Activated CD4-positive, alpha-beta T cell treated with anti-CD3 and anti-CD28 coated beads for 1 hour (primary cell): Measurements from ENCODE around the gene MRPL48.

ENCODE experiments used
- DNase-seq: peaks from one replicate; pipeline ENCODE4 v3.0.0-alpha.2; 2020

Gene MRPL48

DNA sequence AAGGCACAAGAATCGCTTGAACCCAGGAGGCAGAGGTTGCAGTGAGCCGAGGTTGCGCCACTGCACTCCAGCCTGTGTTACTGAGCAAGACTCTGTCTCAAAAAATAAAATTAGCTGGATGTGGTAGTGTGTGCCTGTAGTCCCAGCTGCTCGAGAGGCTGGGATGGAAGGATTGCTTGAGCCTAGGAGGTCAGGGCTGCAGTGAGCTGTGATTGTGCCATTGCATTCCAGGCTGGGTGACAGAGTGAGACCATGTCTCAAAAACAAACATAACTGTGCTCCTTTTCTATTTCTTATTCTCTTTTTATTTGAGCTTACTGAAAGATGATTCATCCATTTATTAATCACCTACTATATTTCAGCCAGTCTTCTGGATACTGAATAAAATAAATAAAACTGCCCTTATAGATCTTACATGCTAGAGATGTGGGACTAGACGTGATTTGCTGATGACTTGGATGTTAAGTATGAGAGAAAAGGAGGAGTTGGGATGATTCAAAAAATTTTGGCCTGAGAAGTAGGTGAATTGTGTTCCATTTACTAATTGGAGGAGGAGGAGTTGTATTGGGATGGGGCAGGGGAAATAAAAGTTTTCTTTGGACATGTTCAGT lies 107.2 kb downstream of the MRPL48 start:
- no peak for DNase-seq

DNA sequence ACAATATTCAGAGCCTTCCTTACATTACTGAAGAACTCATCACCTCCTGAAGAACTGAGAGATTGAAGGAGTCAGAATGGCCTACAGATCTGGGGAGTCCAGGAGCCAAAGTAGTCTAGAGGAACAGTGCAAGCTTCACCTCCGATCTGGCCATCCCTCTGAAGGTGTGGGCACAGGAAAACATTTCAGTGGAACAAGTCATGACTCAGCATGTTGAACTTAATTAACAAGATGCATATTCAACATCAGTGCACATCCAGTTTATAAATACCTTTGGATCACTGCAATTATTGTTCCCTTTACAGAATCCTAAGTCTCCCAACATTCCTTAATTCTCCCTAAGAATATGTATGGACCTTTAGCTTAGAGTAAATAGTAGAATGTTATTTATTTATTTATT lies 114.6 kb downstream of the MRPL48 start:
- no peak for DNase-seq

DNA sequence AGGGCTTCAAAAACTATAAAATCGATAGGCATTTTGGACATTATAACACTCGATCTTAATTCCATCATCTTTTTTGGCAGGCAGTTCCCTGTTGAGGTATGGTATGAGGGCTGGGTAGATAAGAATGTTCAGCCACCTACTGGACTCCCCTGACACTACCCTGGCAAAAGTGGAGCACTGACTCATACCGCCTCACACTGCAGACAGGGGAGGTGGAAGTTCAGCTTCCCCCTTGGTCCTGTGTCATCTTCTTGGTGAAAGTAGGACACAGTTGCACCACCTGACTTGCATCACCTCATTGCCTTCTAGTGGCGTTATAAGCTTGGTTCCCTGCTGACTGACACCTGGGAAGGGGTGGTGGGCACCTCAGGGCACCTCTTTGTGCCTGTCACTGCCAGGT lies 119.5 kb downstream of the MRPL48 start:
- DNase-seq: no peak

DNA sequence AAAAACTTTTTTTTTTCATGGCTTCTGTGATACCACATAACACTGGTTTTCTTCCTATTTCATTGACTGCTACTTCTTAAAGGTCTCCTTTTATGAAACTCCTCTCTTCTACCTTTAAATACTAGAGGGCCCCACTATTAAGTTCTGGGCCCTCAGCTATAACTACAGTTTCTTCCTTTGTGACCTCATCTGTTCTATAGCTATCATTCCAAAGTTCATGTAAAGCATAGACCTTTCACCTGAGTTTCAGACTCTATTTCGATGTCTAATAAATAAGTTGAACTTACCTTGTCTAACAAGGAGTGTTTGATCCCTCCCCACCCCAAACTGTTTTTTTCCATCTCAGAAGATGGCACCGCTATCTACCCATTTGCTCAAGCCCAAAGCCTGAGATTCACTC lies 124.4 kb downstream of the MRPL48 start:
- DNase-seq: no peak

DNA sequence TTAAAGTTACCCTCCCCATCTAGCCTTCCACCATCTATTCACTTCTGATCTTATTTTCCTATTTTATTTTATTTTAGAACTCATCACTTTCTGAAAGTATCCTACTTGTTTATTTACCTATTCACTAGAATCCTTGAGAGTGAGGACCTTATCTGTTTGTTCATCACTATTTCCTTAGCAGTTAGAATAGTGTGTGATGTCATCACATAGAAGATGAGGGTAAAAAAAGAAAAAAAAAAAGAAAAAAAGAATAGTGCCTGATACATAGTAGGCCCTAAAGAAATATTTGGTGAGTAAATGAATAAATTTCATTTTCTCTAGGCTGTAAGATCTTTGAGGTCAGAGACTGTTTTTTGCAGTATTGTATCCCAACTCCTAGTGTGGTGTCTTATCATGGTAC lies 125.8 kb downstream of the MRPL48 start:
- DNase-seq: no peak

DNA sequence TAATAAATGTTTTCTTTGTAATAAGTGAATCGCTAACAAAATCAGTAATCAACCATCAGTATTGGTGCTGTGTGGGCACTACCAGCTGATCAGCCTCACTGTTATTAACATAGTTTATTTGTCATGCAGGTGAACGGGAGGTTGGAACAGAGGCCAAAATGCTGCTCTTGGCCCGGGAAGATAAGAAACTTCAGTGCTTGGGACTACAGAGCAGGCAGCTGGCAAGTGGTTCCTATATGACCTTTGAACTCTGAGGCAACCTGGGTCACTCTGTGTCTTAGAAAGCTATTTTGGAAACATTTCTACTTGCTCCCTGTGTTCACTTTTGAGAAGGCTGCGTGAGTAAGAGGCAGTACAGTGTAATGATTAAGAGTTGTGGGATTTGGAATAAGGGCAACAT lies 126.6 kb downstream of the MRPL48 start:
- DNase-seq: no peak
